ENCODE data around the gene LHFPL3.
A peak's percentile ranks its signal among the peaks of the same experiment; 100 is the strongest.

Gene LHFPL3

DNA sequence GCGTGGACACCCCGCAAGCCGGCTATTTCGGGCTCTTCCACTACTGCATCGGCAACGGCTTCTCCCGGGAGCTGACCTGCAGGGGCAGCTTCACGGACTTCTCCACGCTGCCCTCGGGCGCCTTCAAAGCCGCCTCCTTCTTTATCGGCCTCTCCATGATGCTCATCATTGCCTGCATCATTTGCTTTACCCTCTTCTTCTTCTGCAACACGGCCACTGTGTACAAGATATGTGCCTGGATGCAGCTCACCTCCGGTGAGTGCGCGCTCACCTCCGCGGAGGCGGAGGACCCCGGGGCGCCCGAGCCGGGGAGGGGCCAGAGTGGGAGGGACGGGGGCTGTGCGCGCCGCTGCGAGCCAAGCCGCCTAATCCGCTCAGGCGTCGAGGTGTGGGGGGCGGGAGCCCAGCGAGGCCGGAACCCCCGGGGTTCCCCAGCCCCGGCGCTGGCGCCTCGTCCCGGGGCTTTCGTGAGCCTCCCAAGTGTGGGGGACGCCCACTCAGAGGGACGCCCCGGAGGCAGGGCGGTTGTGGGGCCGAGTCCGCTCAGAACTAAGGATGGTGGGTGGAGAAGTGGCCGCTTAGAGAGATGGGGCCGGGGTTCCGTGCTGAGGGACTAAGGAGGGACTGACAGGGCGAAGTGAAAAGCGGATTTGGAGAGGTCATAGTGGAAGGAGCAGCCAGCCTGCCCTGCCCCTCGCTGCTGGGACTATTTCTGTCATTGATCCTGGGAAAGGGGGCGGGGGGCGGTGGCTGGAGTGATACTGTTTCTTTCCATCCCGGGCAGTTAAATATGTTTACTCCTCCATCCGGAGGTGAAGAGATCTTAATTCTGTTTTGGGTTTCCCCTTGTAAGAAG, 795 bp downstream of the LHFPL3 start:
- ChIA-PET CTCF (interaction anchor here (0.8 kb wide), 1 partner anchor 12 kb away, joined by 3 read pairs; no protein-coding TSS in a partner anchor), POLR2A (no interaction called here)
- DNase-seq (ENCODE audit: extremely low spot score): peak; percentile 8
- TF ChIP-seq CTBP1 (IDR thresholded peaks at IDR 0.05; ENCODE audit: borderline replicate concordance) (no peak), SP1 (IDR thresholded peaks at IDR 0.05) (no peak), ELF4 (IDR thresholded peaks at IDR 0.05) (no peak), FOXK2 (IDR thresholded peaks at IDR 0.05) (no peak), FOXA1 (IDR thresholded peaks at IDR 0.05) (no peak), HDGF (IDR thresholded peaks at IDR 0.05; ENCODE audit: borderline replicate concordance) (no peak), ZNF384 (IDR thresholded peaks at IDR 0.05) (no peak), SUZ12 (IDR thresholded peaks at IDR 0.05) (no peak), L3MBTL2 (conservative IDR thresholded peaks at IDR 0.05) (no peak), ARNT (IDR thresholded peaks at IDR 0.05) (no peak), FOXM1 (IDR thresholded peaks at IDR 0.05; ENCODE audit: borderline replicate concordance) (no peak), BHLHE40 (IDR thresholded peaks at IDR 0.05; ENCODE audit: borderline replicate concordance) (no peak), LEF1 (IDR thresholded peaks at IDR 0.05; ENCODE audit: borderline replicate concordance) (no peak), TARDBP (IDR thresholded peaks at IDR 0.05) (no peak), NFRKB (IDR thresholded peaks at IDR 0.05) (no peak)
- TF ChIP-seq, protein P1, sequence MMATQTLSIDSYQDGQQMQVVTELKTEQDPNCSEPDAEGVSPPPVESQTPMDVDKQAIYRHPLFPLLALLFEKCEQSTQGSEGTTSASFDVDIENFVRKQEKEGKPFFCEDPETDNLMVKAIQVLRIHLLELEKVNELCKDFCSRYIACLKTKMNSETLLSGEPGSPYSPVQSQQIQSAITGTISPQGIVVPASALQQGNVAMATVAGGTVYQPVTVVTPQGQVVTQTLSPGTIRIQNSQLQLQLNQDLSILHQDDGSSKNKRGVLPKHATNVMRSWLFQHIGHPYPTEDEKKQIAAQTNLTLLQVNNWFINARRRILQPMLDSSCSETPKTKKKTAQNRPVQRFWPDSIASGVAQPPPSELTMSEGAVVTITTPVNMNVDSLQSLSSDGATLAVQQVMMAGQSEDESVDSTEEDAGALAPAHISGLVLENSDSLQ (IDR thresholded peaks at IDR 0.05): no peak

DNA sequence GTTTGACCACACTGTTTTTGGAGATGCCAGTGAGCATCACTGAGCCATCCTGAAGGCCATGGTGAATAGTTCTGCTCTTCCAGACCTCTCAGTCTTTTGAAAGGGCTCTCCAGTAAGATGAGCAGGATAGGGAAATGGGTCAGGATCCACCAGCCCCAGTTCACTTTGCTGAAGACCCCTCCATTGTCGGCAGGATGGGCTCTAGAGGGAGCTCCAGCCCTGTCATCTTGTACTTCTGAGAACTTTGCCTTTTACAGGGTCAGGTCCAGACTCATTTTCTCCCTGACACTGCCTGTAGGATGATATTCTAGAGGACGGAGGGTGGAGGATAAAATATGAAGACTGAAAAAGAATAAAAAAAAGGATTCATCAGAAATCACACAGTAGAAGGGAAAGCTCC, 13.1 kb downstream of the LHFPL3 start:
- ChIA-PET CTCF (interaction anchor here (0.6 to 1.2 kb wide), 7 partner anchors 12 to 574 kb away, joined by 3 to 4 read pairs (median 3); no protein-coding TSS in a partner anchor), POLR2A (no interaction called here)
- TF ChIP-seq FOXK2 (IDR thresholded peaks at IDR 0.05): no peak
- TF ChIP-seq, protein P1 (IDR thresholded peaks at IDR 0.05): no peak
- TF ChIP-seq FOXM1 (IDR thresholded peaks at IDR 0.05; ENCODE audit: borderline replicate concordance): no peak
- peak; percentile 33 for DNase-seq (ENCODE audit: extremely low spot score)

DNA sequence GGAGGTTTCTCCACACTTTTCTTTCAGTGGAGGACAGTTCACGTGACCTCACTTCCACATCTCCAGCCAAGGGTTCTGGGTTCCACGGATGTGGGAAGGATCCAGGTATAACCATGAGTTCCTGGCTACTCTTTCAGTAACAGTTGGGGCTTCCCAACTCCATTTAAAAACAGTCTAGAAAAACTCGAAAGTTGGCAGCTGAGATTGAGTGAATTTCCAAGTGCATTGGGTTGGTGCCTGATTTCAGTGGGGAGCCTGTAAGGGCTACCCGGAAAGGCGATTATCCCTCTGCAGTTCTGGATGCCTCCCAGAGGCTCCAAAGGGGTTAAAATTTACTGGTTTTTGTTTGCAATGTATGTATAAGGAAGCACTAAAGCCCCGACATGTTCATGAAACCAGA, 24.3 kb downstream of the LHFPL3 start:
- ChIA-PET POLR2A (no interaction called here), CTCF (no interaction called here)
- TF ChIP-seq, protein P1 (IDR thresholded peaks at IDR 0.05): no peak
- TF ChIP-seq FOXK2 (IDR thresholded peaks at IDR 0.05) (no peak), HDGF (IDR thresholded peaks at IDR 0.05; ENCODE audit: borderline replicate concordance) (no peak), FOXA1 (IDR thresholded peaks at IDR 0.05) (no peak), ELF4 (IDR thresholded peaks at IDR 0.05) (no peak)
- DNase-seq (ENCODE audit: extremely low spot score): no peak

DNA sequence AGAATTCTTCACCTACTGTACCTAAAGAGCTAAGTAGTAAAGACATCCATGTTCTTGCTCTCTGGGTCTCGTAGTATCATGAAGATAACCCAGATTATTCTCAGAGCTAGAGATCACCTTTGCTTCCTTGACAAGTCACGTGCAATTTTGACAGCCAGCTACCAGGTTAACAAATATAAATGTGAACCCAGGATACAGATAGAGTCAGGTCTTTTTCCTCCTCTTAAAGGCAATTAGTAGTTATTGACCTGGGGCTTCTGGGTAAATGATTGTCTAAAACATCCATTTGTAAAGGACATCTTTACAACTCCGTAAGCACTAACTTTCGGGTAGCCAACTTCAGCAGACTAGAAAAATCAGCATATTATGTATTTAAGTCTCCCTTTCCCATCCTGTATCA, 28.8 kb downstream of the LHFPL3 start:
- no peak for DNase-seq (ENCODE audit: extremely low spot score)
- POLR2A ChIA-PET: no interaction called here
- TF ChIP-seq ELF4 (IDR thresholded peaks at IDR 0.05): no peak
- TF ChIP-seq CTBP1 (IDR thresholded peaks at IDR 0.05; ENCODE audit: borderline replicate concordance): no peak
- no peak for TF ChIP-seq TARDBP (IDR thresholded peaks at IDR 0.05)
- no peak for TF ChIP-seq FOXM1 (IDR thresholded peaks at IDR 0.05; ENCODE audit: borderline replicate concordance)
- TF ChIP-seq HDGF (IDR thresholded peaks at IDR 0.05; ENCODE audit: borderline replicate concordance): no peak
- no peak for TF ChIP-seq SUZ12 (IDR thresholded peaks at IDR 0.05)
- no peak for TF ChIP-seq FOXK2 (IDR thresholded peaks at IDR 0.05)
- TF ChIP-seq LEF1 (IDR thresholded peaks at IDR 0.05; ENCODE audit: borderline replicate concordance): no peak
- TF ChIP-seq ZNF384 (IDR thresholded peaks at IDR 0.05): no peak
- TF ChIP-seq ARNT (IDR thresholded peaks at IDR 0.05): no peak
- no peak for TF ChIP-seq BHLHE40 (IDR thresholded peaks at IDR 0.05; ENCODE audit: borderline replicate concordance)
- TF ChIP-seq L3MBTL2 (conservative IDR thresholded peaks at IDR 0.05): no peak
- TF ChIP-seq SP1 (IDR thresholded peaks at IDR 0.05): no peak
- CTCF ChIA-PET: no interaction called here

DNA sequence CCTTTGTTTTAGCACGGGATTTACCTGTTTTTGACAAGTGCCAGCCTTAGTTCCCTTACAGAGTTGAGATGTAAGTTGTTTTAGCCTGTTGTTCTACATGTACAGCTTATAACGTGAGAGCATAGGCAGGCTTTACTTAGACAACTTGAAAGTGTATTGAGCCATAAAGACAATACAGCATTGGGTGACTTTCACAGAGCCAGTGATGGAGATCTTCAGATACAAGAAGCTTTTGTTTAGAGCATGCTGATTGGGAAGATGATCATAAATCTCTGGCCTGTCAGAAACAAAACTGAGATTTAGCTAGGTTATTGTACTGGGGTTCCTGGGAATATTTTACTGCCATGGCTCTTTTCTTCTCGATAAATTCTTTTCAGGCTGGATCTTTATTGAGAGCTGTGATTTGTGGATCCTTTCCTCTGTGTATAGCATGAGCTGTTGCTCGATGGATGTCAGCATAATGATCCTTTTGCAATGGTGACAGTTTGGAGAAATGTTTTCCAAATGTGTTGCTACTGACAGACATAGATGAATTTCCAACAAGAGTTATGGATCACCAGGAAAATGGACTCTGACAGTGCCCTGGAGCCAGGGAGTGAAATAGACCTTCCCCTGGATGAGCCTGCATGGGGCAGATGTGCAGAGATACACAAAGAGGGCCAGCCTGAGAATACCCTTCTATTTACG, 30.2 kb downstream of the LHFPL3 start:
- TF ChIP-seq FOXK2 (IDR thresholded peaks at IDR 0.05): no peak
- TF ChIP-seq, protein P1 (IDR thresholded peaks at IDR 0.05): no peak
- TF ChIP-seq BHLHE40 (IDR thresholded peaks at IDR 0.05; ENCODE audit: borderline replicate concordance): no peak
- ChIA-PET CTCF (no interaction called here), POLR2A (no interaction called here)
- DNase-seq (ENCODE audit: extremely low spot score): no peak

DNA sequence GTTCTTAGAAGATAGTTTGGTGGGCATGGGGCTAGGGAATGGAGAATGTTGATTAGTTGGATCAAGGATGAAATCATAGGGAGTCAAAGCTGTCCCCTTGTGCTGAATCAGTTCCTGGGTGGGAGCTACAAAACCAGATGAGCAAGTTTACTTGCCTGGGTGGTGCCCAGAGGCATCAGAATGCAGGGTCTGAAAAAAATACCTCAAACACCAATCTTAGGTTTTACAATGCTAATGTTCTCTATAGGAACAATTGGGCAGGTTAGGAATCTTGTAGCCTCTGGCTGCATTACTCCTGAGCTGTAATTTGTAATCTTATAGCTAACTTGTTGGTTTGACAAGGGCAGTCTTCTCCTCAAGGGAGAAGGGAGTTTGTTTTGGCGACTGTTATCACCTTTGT, 34.4 kb downstream of the LHFPL3 start:
- no peak for DNase-seq (ENCODE audit: extremely low spot score)
- ChIA-PET POLR2A (no interaction called here), CTCF (no interaction called here)
- TF ChIP-seq FOXM1 (IDR thresholded peaks at IDR 0.05; ENCODE audit: borderline replicate concordance) (no peak), BHLHE40 (IDR thresholded peaks at IDR 0.05; ENCODE audit: borderline replicate concordance) (no peak), ARNT (IDR thresholded peaks at IDR 0.05) (no peak), FOXA1 (IDR thresholded peaks at IDR 0.05) (no peak), HDGF (IDR thresholded peaks at IDR 0.05; ENCODE audit: borderline replicate concordance) (no peak), FOXK2 (IDR thresholded peaks at IDR 0.05) (no peak), ZNF384 (IDR thresholded peaks at IDR 0.05) (no peak)

All from HEK293T (cell line).